GM12878 (cell line): ENCODE results near the gene TEX101. TPM values are rescaled to one million over a fixed set of nuclear protein-coding genes. Genes with fewer than 3 reads are reported as not detected.

ENCODE experiments used
- ATAC-seq: fragments of 200-7000 bp; cut with Tn5 transposase; 3 replicates; pipeline ENCODE4 v1.9.1; 2020; ENCODE audit warnings: mild to moderate bottlenecking, moderate library complexity
- BruUV-seq: library from RNA; stranded (reverse); fragments of 400-500 nt; replicated peaks from 2 replicates; lab custom pipeline; 2021; lab: Mats Ljungman, UMichigan
- CTCF ChIA-PET: fragments of 300-600 bp; sonication (Branson Sonifier 250); formaldehyde crosslinking; extraction: SDS; loops from one replicate; lab custom pipeline; 2021; ENCODE audit warnings: inconsistent platforms; lab: Yijun Ruan, JAX
- POLR2A ChIA-PET: fragments of 350-600 bp; formaldehyde crosslinking; extraction: SDS; loops from one replicate; lab custom pipeline; 2021; ENCODE audit warnings: inconsistent platforms; lab: Charles Lee
- RAD21 ChIA-PET: fragments of 300-600 bp; sonication (Branson Sonifier 250); formaldehyde crosslinking; loops from one replicate; lab custom pipeline; 2023; ENCODE audit warnings: antibody characterized with exemption; ENCODE audit not compliant: unreplicated experiment; lab: Charles Lee
- SMC1A ChIA-PET: fragments of 300-600 bp; sonication (Branson Sonifier 250); formaldehyde crosslinking; loops from one replicate; lab custom pipeline; 2023; ENCODE audit not compliant: unreplicated experiment, uncharacterized antibody; lab: Charles Lee
- DNase-seq: peaks from one replicate; pipeline ENCODE4 v3.0.0-alpha.2; 2011; ENCODE audit warnings: low read depth, low spot score
- FAIRE-seq: peaks from 3 replicates; lab custom pipeline; 2011; peaks lifted over from hg19 to GRCh38; lab: Jason Lieb, UNC
- H2AFZ ChIP-seq: 2 replicates; pipeline ENCODE4 v1.6.0; 2011; ENCODE audit warnings: low read depth, low read length, control low read depth; ENCODE audit not compliant: control insufficient read depth
- H3K27ac ChIP-seq: 2 replicates; pipeline ENCODE4 v1.5.1; 2011; ENCODE audit warnings: control low read depth; ENCODE audit not compliant: control insufficient read depth, insufficient read depth
- H3K27me3 ChIP-seq, 2 experiments: replicated peaks in 1 of 2; 2 replicates each; pipeline versions ENCODE4 v1.6.0 to v1.6.1; 2011; ENCODE audit warnings: low read length in 1 of 2; ENCODE audit not compliant: control insufficient read depth in 2 of 2, insufficient read depth in 2 of 2
- H3K36me3 ChIP-seq, 2 experiments: 2 replicates each; pipeline ENCODE4 v1.5.1; 2011; ENCODE audit warnings: low read length in 1 of 2; ENCODE audit not compliant: control insufficient read depth in 2 of 2, insufficient read depth in 2 of 2
- H3K4me1 ChIP-seq: 2 replicates; pipeline ENCODE4 v1.6.1; 2011; ENCODE audit warnings: mild to moderate bottlenecking, low read length, moderate library complexity, mixed read lengths; ENCODE audit not compliant: control insufficient read depth, insufficient read depth
- H3K4me2 ChIP-seq: 2 replicates; pipeline ENCODE4 v1.6.0; 2011; ENCODE audit warnings: control low read depth; ENCODE audit not compliant: control insufficient read depth, insufficient read depth
- H3K4me3 ChIP-seq: fragments of 200-600 bp; sonication (generic); 2 replicates; pipeline ENCODE4 v1.5.1; 2016
- H3K79me2 ChIP-seq: 2 replicates; pipeline ENCODE4 v1.6.0; 2011; ENCODE audit warnings: low read length; ENCODE audit not compliant: control insufficient read depth, insufficient read depth
- H3K9ac ChIP-seq: 2 replicates; pipeline ENCODE4 v1.8.0; 2011; ENCODE audit warnings: low read length, control low read depth, mixed read lengths; ENCODE audit not compliant: control insufficient read depth, insufficient read depth
- H3K9me3 ChIP-seq: replicated peaks from 3 replicates; pipeline ENCODE4 v1.5.1; 2011; ENCODE audit warnings: mild to moderate bottlenecking, low read length; ENCODE audit not compliant: control insufficient read depth, insufficient read depth
- H4K20me1 ChIP-seq: 2 replicates; pipeline ENCODE4 v1.6.0; 2011; ENCODE audit not compliant: control insufficient read depth, insufficient read depth
- ASH2L ChIP-seq: fragments of 300-600, 200-600 bp; sonication (generic); IDR thresholded peaks from 2 replicates; pipeline ENCODE4 v1.6.1; 2017; ENCODE audit warnings: low read depth, mild to moderate bottlenecking, borderline replicate concordance
- BACH1 ChIP-seq: fragments of 450-650 bp; IDR thresholded peaks from 2 replicates; pipeline ENCODE4 v1.6.1; 2017; ENCODE audit warnings: mild to moderate bottlenecking, borderline replicate concordance
- BCLAF1 ChIP-seq: fragments of 450-650 bp; IDR thresholded peaks from 2 replicates; pipeline ENCODE4 v1.6.1; 2017; ENCODE audit warnings: antibody characterized with exemption, mild to moderate bottlenecking, moderate library complexity
- HCFC1 ChIP-seq: fragments of 150-350 bp; IDR thresholded peaks from 2 replicates; pipeline ENCODE4 v1.6.1; 2014; ENCODE audit warnings: low read length
- KLF5 ChIP-seq: fragments of 450-650 bp; IDR thresholded peaks from 2 replicates; pipeline ENCODE4 v1.6.1; 2014; ENCODE audit warnings: mild to moderate bottlenecking; ENCODE audit not compliant: partially characterized antibody
- MYB ChIP-seq: fragments of 150-350 bp; IDR thresholded peaks from 2 replicates; pipeline ENCODE4 v1.6.1; 2014; ENCODE audit warnings: mild to moderate bottlenecking, low read depth, low read length, borderline replicate concordance
- PAX5 ChIP-seq: IDR thresholded peaks from 2 replicates; pipeline ENCODE4 v1.6.1; 2011; ENCODE audit warnings: low read depth, low read length, borderline replicate concordance
- SKIL ChIP-seq: fragments of 450-650 bp; IDR thresholded peaks from 2 replicates; pipeline ENCODE4 v1.6.1; 2017; ENCODE audit warnings: mild to moderate bottlenecking, low read depth, inconsistent platforms; ENCODE audit not compliant: poor library complexity, severe bottlenecking
- SPI1 ChIP-seq: IDR thresholded peaks from 2 replicates; pipeline ENCODE4 v1.6.1; 2011; ENCODE audit warnings: low read depth, mild to moderate bottlenecking, low read length, moderate library complexity, borderline replicate concordance; ENCODE audit not compliant: insufficient read depth
- TAF1 ChIP-seq: IDR thresholded peaks from 2 replicates; pipeline ENCODE4 v1.6.1; 2011; ENCODE audit warnings: mild to moderate bottlenecking, low read depth, low read length, borderline replicate concordance
- TBL1XR1 ChIP-seq: IDR thresholded peaks from 2 replicates; pipeline ENCODE4 v1.6.1; 2012; ENCODE audit warnings: low read depth, low read length, improper control_type of control experiment
- TCF3 ChIP-seq: IDR thresholded peaks from 2 replicates; pipeline ENCODE4 v1.6.1; 2012; ENCODE audit warnings: low read depth, mild to moderate bottlenecking, low read length, borderline replicate concordance; ENCODE audit not compliant: insufficient read depth
- in situ Hi-C: fragments of 300-500 bp; cut with MboI; formaldehyde crosslinking; loops from 9 replicates; pipeline ENCODE4 v1.14.3; 2018; ENCODE audit warnings: mixed read lengths
- intact Hi-C: fragments of 100-400 bp; cut with micrococcal nuclease; formaldehyde crosslinking; loops from one replicate; pipeline ENCODE4 v1.14.2; 2022; ENCODE audit not compliant: unreplicated experiment
- polyA plus RNA-seq, 11 experiments: library from polyadenylated mRNA; depleted of rRNA in 4 of 11; unstranded in 6 of 11; stranded (reverse) in 5 of 11; fragments of >200 nt; fragmentation: Nextera tagmentation in 4 of 11; fragmentation: Illumina TruSeq in 1 of 11; extraction: Ambion mirVana in 4 of 11; extraction: Trizol in 1 of 11; gene quantifications; 1 replicate in 1 of 11; 2 replicates in 10 of 11; pipeline versions ENCODE4 v1.2.1 to v1.2.3, GENCODE V29; 2011 to 2016; ENCODE audit warnings: inconsistent platforms in 2 of 11, missing spikeins in 2 of 11, low read depth in 1 of 11
- total RNA-seq, 4 experiments: library from RNA; depleted of rRNA in 3 of 4; stranded (reverse); fragments of >200 nt in 3 of 4; fragmentation: Illumina TruSeq in 1 of 4; extraction: Trizol in 1 of 4; gene quantifications; 2 replicates each; pipeline versions ENCODE4 v1.2.1 to v1.2.3, GENCODE V29; 2013 to 2021

TEX101 gene
- total and polyA plus RNA-seq, 10 of the 15 experiments (the other 5 are each of a cell fraction or from before 2014, with no cell fraction given), result not detected

GRCh38 chr19:43439709-43440063 is 25.0 kb downstream of the TEX101 start:
- H3K27me3 ChIP-seq, result peaks cover 0 to 2% of the 10 kb centered on the region in 2 experiments; a peak in 1 of 4 replicates
- intact Hi-C loops (loop anchor here (10.0 kb wide), 1 partner anchor 345 kb away; the partner anchor contains the start of gene KCNN4), in situ Hi-C loops (loop anchor here (10.0 kb wide), 1 partner anchor 365 kb away; the partner anchor contains the start of gene LYPD5)
- ChIA-PET POLR2A (no interaction called here), RAD21 (interaction anchor here (2.3 kb wide), 1 partner anchor 80 kb away, joined by 11 read pairs; no protein-coding TSS in a partner anchor), SMC1A (interaction anchor here (1.5 to 1.9 kb wide), 3 partner anchors 8 to 80 kb away, joined by 5 to 8 read pairs (median 5); no protein-coding TSS in a partner anchor), CTCF (interaction anchor here (1.2 to 2.8 kb wide), 2 partner anchors 13 to 80 kb away, joined by 3 to 18 read pairs; no protein-coding TSS in a partner anchor)
- no peaks in the 10 kb centered on the region for H3K4me1 ChIP-seq
- no peaks in the 10 kb centered on the region for H4K20me1 ChIP-seq
- no peak for DNase-seq
- H3K4me3 ChIP-seq, result no peak overlapping the region
- no peaks in the 10 kb centered on the region for H3K36me3 ChIP-seq
- BruUV-seq, result no TSS peak
- no peaks in the 10 kb centered on the region for H3K79me2 ChIP-seq
- no peak for TF ChIP-seq SPI1
- no peak for TF ChIP-seq ASH2L
- TF ChIP-seq BACH1, result no peak
- TF ChIP-seq HCFC1, result no peak
- no peak for TF ChIP-seq KLF5
- no peak for TF ChIP-seq TCF3
- no peak for TF ChIP-seq MYB
- no peak for TF ChIP-seq TAF1
- no peak for TF ChIP-seq BCLAF1
- TF ChIP-seq SKIL, result no peak
- no peak for TF ChIP-seq PAX5
- TF ChIP-seq TBL1XR1, result no peak
- H3K4me2 ChIP-seq, result no peak overlapping the region
- no peak overlapping the region for H3K9ac ChIP-seq
- no peak for ATAC-seq
- no peaks in the 10 kb centered on the region; the same call in 2 of the 3 replicates for H3K9me3 ChIP-seq
- H2AFZ ChIP-seq, result no peak overlapping the region
- no peak overlapping the region for H3K27ac ChIP-seq
- no peak for FAIRE-seq
